ENCODE results near the gene PGLYRP3. TPM values are rescaled to one million over a fixed set of nuclear protein-coding genes. Genes with fewer than 3 reads are reported as not detected.

Gene PGLYRP3
- polyA plus RNA-seq, 1 donor from 2014 or later: not detected

DNA sequence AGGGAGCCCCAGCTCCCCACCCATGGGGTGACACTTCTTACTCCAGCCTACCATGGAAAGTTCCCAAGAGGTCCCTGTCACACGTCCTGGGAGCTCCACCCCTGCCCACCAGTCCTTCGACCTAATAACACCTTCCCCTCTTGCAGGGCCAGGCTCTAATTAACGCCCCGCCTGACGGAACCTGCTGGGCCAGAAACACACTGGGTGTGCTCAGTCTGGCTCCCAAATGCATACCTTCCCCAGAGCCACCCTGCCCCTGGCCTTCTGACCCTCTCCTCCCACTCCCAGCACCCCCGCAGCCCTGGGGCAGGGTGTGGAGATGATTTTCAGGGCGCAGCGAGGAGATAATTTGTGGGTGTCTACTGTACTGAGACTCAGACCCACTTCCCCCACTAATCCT, 20.6 kb downstream of the PGLYRP3 start:
- H3K27ac ChIP-seq (ENCODE audit: low read length): no peak overlapping the region
- no peaks in the 10 kb centered on the region for H4K20me1 ChIP-seq (ENCODE audit: insufficient read depth)
- no peaks in the 10 kb centered on the region for H3K27me3 ChIP-seq (ENCODE audit: insufficient read depth, low read depth, low read length)
- H3F3A ChIP-seq (ENCODE audit: insufficient read depth, low read length, poor library complexity, severe bottlenecking): no peaks in the 10 kb centered on the region
- no peak overlapping the region for H3K4me3 ChIP-seq (ENCODE audit: low read length)
- no peaks in the 10 kb centered on the region for H3K36me3 ChIP-seq (ENCODE audit: insufficient read depth, low read length)
- no peak for TF ChIP-seq EP300 (conservative IDR thresholded peaks at IDR 0.05; ENCODE audit: poor library complexity, severe bottlenecking)
- TF ChIP-seq, protein P1, sequence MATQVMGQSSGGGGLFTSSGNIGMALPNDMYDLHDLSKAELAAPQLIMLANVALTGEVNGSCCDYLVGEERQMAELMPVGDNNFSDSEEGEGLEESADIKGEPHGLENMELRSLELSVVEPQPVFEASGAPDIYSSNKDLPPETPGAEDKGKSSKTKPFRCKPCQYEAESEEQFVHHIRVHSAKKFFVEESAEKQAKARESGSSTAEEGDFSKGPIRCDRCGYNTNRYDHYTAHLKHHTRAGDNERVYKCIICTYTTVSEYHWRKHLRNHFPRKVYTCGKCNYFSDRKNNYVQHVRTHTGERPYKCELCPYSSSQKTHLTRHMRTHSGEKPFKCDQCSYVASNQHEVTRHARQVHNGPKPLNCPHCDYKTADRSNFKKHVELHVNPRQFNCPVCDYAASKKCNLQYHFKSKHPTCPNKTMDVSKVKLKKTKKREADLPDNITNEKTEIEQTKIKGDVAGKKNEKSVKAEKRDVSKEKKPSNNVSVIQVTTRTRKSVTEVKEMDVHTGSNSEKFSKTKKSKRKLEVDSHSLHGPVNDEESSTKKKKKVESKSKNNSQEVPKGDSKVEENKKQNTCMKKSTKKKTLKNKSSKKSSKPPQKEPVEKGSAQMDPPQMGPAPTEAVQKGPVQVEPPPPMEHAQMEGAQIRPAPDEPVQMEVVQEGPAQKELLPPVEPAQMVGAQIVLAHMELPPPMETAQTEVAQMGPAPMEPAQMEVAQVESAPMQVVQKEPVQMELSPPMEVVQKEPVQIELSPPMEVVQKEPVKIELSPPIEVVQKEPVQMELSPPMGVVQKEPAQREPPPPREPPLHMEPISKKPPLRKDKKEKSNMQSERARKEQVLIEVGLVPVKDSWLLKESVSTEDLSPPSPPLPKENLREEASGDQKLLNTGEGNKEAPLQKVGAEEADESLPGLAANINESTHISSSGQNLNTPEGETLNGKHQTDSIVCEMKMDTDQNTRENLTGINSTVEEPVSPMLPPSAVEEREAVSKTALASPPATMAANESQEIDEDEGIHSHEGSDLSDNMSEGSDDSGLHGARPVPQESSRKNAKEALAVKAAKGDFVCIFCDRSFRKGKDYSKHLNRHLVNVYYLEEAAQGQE (IDR thresholded peaks at IDR 0.05; ENCODE audit: borderline replicate concordance): no peak
- H3K9ac ChIP-seq (ENCODE audit: low read length): no peak overlapping the region
- H3K4me2 ChIP-seq (ENCODE audit: low read length): no peak overlapping the region
- no peak overlapping the region for H2AFZ ChIP-seq (ENCODE audit: low read depth, low read length)
- H3K9me3 ChIP-seq (ENCODE audit: low read length): no peaks in the 10 kb centered on the region
- H3K9me2 ChIP-seq (ENCODE audit: insufficient read depth, low read length): no peaks in the 10 kb centered on the region
- H3K79me2 ChIP-seq (replicated peaks; ENCODE audit: insufficient read depth, low read length): no peaks in the 10 kb centered on the region

DNA sequence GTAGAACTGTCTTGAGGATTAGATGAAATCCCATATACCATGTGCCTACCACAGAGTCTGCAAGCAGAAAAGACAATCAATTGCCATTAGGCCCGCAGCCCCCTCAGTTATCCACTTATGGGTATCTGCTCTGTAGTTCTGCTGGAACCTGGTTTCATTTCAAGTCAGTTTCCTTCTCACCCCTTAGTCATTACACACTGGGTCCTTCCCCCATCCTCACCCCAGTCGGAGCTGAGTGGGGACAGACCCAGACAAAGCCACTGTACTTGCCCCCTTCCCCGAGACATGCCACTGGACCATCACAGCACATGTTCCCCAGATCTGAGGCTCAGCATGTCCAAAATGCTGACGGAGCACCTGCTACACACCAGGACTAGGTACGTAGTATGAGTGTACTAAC, 21.2 kb downstream of the PGLYRP3 start:
- Histone ChIP-seq H3K36me3 (ENCODE audit: insufficient read depth, low read length) (no peaks in the 10 kb centered on the region), H4K20me1 (ENCODE audit: insufficient read depth) (no peaks in the 10 kb centered on the region), H3K9me3 (ENCODE audit: low read length) (no peaks in the 10 kb centered on the region), H2AFZ (ENCODE audit: low read depth, low read length) (no peak overlapping the region), H3F3A (ENCODE audit: insufficient read depth, low read length, poor library complexity, severe bottlenecking) (no peaks in the 10 kb centered on the region), H3K27me3 (ENCODE audit: insufficient read depth, low read depth, low read length) (no peaks in the 10 kb centered on the region), H3K27ac (ENCODE audit: low read length) (no peak overlapping the region), H3K4me3 (ENCODE audit: low read length) (no peak overlapping the region), H3K9ac (ENCODE audit: low read length) (no peak overlapping the region), H3K79me2 (replicated peaks; ENCODE audit: insufficient read depth, low read length) (no peaks in the 10 kb centered on the region), H3K9me2 (ENCODE audit: insufficient read depth, low read length) (no peaks in the 10 kb centered on the region), H3K4me2 (ENCODE audit: low read length) (no peak overlapping the region)
- TF ChIP-seq SMC3 (conservative IDR thresholded peaks at IDR 0.05; ENCODE audit: poor library complexity) (no peak), EP300 (conservative IDR thresholded peaks at IDR 0.05; ENCODE audit: poor library complexity, severe bottlenecking) (no peak), CTCF (IDR thresholded peaks at IDR 0.05; ENCODE audit: poor library complexity, severe bottlenecking) (no peak), TAF1 (IDR thresholded peaks at IDR 0.05; ENCODE audit: low read depth) (no peak), MXI1 (conservative IDR thresholded peaks at IDR 0.05; ENCODE audit: poor library complexity, severe bottlenecking) (no peak), EZH2 (IDR thresholded peaks at IDR 0.05; ENCODE audit: borderline replicate concordance, insufficient read depth, low read length, poor library complexity, severe bottlenecking) (no peak), POLR2AphosphoS5 (IDR thresholded peaks at IDR 0.05) (no peak)
- TF ChIP-seq, protein P1 (IDR thresholded peaks at IDR 0.05; ENCODE audit: borderline replicate concordance): no peak
